HEK293 (cell line): ENCODE measurements around the gene GPR158.

ENCODE experiments used
- CTCF ChIP-seq: fragments of 450-650 bp; formaldehyde crosslinking; IDR thresholded peaks from 2 replicates; pipeline ENCODE4 v1.5.1; 2016; ENCODE audit warnings: missing biosample characterization, missing genetic modification characterization
- ZBTB8A ChIP-seq: fragments of 450-650 bp; formaldehyde crosslinking; IDR thresholded peaks from 2 replicates; pipeline ENCODE4 v1.5.1; 2016; ENCODE audit warnings: missing biosample characterization, missing genetic modification characterization
- ZNF138 ChIP-seq: fragments of 450-650 bp; formaldehyde crosslinking; IDR thresholded peaks from 2 replicates; pipeline ENCODE4 v1.5.1; 2016; ENCODE audit warnings: missing biosample characterization, missing genetic modification characterization, borderline replicate concordance
- ZNF324 ChIP-seq: fragments of 450-650 bp; formaldehyde crosslinking; IDR thresholded peaks from 2 replicates; pipeline ENCODE4 v1.5.1; 2016; ENCODE audit warnings: missing biosample characterization, missing genetic modification characterization

GRCh38 chr10:25306386-25306785 lies 131.6 kb downstream of the GPR158 start:
- TF ChIP-seq CTCF (no peak), ZBTB8A (tag by site-specific recombination) (no peak), ZNF324 (tag by site-specific recombination) (no peak), ZNF138 (no peak)
